KOPT-K1 (cell line): ENCODE results near the gene COMT.

Experiments used
- H3K27ac ChIP-seq: fragments of 200-600 bp; sonication (generic); 2 replicates; pipeline ENCODE4 v1.5.1; 2016; ENCODE audit warnings: antibody characterized with exemption, mild to moderate bottlenecking, low read depth, low read length; ENCODE audit not compliant: poor library complexity, severe bottlenecking
- H3K36me3 ChIP-seq: fragments of 200-600 bp; sonication (generic); 2 replicates; pipeline ENCODE4 v1.5.1; 2017; ENCODE audit warnings: antibody characterized with exemption, mild to moderate bottlenecking, low read length, moderate library complexity; ENCODE audit not compliant: insufficient read depth
- H3K9me3 ChIP-seq: fragments of 200-600 bp; sonication (generic); 2 replicates; pipeline ENCODE4 v1.5.1; 2017; ENCODE audit warnings: antibody characterized with exemption, low read length, mild to moderate bottlenecking; ENCODE audit not compliant: insufficient read depth, poor library complexity, severe bottlenecking

The COMT gene

DNA sequence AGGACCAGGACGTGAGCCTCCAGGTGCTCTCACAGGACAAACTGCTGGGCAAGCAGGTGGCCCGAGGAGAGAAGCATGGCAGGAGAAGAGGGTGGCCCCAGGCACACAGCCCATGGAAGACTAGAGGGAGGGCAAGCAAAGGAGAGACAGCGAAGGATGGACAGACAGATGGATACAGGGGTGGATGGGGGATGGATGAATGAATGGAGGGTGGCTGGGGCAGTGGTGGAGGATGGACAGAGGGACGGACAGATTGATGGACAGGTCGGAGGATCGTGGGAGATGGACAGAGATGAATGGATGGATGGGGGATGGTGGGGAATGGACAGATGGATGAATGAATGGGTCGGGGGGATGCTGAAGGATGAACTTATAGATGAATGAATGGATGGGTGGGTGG lies 52.4 kb downstream of the COMT start:
- Histone ChIP-seq H3K27ac (no peak overlapping the region), H3K9me3 (no peaks in the 10 kb centered on the region), H3K36me3 (no peaks in the 10 kb centered on the region)

DNA sequence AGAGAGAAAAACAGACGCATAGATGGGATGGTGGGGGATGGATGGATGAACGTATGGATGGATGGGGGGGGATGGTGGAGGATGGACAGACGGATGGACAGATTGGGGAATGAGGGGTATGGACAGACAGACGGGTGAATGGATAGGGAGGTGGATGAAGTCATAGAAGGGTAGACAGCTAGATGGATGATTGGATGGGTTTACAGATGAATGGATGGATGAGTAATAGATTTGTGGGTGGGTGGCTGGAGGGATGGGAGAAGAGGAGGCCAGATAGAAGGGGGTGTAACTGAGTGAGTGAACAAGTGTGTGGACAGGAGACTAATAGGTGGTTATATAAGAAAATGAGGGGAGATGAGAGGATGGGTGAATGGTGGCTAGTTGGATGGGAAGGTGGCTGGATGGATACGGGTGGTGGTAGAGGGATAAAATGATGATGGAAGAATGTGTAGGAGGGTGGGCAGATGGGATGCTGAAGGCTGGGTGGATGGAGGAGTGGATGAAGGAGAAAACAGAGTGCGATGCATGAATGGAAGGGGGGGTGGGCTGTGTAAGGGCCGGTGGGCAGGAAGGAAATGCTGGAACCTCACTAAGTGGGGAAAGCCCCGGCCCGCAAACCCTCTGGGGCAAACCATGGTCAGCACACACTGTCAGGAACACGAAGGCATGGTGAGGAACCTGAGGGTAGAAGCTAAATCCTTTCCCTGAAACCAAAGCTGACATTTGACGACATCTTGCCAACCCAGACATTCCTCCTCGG lies 53.5 kb downstream of the COMT start:
- no peaks in the 10 kb centered on the region for H3K36me3 ChIP-seq
- no peak overlapping the region for H3K27ac ChIP-seq
- no peaks in the 10 kb centered on the region for H3K9me3 ChIP-seq

DNA sequence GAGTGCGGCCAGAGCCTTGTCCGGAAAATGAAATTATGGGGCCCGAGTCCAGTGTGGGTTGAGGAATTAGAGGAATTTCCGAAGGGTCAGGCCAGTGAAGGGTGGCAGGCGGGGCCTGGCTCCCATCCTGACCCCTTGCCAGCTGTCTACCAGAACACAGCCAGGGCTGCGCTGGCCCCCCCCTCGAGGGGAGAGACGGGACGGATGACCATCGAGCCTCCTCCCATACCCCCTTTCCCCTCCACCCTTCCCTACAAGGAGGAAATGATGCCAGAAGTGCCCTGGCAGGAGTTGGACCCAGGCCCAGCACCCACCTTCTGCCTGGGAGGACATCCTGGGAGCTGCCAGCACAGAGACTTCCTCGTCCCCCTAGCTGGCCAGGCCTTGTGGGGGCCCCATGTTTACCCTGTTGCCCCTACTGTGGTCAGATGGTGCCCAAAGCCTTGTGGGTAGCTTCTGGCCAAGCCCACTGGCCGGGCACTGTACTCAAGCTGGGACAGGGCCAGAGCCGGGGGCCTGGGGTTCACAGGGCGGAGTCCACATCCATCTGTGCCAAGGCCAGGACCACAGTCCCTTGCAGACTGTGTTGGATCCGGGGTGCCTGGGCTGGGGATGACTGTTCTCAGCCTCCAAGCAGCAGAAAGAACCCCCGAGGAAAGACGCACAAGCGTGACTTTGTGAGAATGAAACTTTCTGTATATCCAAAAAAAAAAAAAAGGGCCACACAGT lies 54.2 kb downstream of the COMT start:
- no peak overlapping the region for H3K27ac ChIP-seq
- H3K9me3 ChIP-seq = no peaks in the 10 kb centered on the region
- no peaks in the 10 kb centered on the region for H3K36me3 ChIP-seq

DNA sequence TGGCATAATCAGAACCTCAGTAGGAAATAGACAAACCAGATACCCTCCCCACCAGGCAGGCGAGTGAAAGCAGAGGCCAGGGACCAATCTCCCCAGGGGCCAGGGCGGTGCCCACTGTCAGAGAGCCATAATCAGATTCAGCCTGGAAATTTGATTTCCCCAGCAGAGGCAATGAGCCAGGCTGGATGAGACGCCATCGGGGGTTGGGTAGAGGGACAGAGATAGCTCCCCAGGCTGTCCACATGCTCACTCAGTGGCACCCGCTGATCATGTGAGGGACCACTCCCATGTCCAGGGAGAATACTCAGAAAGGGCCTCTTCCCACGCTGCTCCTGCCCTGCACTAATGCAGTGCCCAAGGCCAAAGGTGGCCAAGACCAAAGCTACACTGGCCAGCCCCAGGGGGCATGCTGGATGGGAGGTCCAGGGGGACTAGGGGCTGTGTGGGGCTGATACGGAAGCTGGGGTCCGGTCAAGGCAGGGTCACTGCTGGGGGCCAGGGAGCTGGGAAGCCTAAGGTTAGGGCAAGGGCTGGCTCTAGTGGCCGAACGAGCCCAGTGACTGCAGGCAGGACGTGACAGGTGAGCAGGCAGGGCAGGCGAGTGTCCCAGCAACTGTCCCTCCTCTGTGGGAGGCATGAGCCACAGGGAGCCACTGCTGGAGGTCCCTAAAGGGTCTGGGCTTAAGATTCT lies 55.3 kb downstream of the COMT start:
- Histone ChIP-seq H3K27ac (no peak overlapping the region), H3K9me3 (no peaks in the 10 kb centered on the region), H3K36me3 (no peaks in the 10 kb centered on the region)

DNA sequence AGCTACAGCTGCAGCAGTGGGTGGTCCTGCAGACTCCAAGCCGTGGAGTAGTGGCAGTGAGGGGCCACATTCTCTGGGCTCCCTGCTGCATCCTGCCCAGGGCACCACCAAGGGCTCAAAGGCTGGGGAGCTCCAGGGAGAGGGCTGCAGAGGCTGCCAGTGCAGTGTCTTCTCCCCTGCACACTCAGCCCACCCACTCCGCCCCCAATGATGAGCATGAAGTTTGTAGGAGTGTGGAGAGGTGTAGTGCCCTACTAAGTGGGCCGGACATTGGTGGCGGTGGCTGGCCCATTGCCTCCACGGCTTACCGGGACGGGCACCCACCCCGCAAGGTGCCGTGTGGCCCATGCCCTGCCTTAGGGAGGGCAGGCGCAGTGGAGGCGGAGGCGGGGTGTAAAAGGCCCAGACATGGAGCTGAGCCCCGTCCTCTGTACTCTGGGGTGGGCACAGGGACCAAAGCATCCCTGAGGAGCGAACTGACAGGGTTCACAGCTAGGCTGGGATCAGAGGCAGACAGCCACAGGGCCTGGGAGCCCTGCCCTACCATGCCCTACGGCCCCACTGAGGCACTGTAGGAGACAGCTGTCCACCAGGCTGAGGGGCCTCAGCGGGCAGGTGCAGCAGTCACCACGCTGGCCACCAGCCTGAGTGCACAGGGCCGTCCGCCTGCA lies 56.1 kb downstream of the COMT start:
- Histone ChIP-seq H3K9me3 (peaks cover 5% of the 10 kb centered on the region), H3K36me3 (no peaks in the 10 kb centered on the region), H3K27ac (no peak overlapping the region)

DNA sequence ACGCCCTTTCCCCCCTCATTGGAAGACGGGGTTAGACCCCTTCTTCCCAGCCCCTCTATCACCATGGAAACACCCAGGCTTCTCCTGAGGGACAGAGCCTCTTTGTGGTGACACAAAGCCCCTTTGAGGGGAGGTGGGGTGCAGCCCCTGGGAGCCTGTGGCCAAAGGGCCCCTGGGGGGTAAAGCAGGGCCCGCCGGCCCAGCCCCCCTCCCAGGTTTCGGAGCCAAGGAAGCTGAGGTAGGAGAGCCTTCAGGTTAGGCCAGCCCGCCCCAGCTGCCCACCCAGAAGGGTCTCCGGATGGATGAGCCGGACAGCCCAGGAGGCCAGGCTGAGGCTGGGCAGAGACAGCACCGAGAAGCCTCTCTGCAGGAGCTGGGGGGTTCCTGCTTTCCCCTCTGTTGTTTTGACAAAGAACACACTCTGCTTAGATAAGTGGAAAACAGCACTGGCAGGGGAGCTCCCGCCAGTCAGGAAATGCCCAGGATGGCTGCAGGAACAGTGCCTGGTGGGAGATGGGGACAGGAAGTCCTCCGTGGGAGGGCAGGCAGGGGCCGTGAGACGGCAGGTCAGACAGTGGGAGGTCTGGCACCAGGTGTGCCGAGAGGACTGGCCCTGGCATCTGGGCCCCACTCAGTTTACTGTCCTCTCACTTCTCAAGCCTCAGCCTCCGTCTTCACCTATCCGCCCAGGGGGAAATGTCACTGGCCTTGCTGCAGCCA lies 56.8 kb downstream of the COMT start:
- no peak overlapping the region for H3K27ac ChIP-seq
- no peaks in the 10 kb centered on the region for H3K36me3 ChIP-seq
- H3K9me3 ChIP-seq = peaks cover 12% of the 10 kb centered on the region

DNA sequence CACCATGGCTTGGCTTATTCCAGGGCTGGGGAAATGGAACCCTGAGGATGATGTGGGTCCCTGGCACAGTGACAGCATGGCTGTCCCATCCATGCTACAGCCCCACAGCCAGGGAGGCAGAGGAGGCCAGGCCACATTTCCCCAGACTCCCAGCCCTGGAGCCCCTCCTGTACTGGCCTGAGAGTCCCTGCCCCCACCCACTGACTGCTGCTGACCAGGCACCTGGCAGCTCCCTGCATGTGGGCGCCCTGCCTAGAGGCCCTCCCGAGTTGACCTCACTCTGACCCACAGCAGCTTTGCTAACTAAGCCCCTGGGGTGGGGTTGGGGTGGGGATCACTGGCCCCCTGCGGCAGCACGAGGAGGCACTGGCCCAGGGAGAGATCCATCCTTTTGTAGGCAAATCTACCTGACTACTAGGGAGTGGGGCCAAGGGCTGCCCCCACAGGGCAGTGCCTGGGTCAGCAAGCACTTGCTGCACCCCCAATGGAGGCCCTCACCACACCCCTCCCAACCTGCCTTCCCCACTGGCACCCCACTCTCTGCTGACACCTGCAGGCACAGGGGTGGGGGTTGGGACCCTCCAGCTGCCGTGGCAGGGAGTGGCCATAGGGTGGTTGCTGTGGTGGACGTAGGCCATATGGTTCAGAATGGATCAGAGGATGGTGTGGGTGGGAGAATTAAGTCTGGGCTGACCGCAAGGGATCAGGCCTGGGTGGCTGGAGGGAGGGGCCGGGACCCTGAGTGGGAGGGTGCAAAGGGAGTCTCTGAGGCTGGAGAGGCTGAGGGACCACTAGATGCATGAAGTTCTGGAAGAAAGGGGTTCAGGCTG lies 57.6 kb downstream of the COMT start:
- H3K36me3 ChIP-seq = no peaks in the 10 kb centered on the region
- peaks cover 19% of the 10 kb centered on the region for H3K9me3 ChIP-seq
- H3K27ac ChIP-seq = no peak overlapping the region

DNA sequence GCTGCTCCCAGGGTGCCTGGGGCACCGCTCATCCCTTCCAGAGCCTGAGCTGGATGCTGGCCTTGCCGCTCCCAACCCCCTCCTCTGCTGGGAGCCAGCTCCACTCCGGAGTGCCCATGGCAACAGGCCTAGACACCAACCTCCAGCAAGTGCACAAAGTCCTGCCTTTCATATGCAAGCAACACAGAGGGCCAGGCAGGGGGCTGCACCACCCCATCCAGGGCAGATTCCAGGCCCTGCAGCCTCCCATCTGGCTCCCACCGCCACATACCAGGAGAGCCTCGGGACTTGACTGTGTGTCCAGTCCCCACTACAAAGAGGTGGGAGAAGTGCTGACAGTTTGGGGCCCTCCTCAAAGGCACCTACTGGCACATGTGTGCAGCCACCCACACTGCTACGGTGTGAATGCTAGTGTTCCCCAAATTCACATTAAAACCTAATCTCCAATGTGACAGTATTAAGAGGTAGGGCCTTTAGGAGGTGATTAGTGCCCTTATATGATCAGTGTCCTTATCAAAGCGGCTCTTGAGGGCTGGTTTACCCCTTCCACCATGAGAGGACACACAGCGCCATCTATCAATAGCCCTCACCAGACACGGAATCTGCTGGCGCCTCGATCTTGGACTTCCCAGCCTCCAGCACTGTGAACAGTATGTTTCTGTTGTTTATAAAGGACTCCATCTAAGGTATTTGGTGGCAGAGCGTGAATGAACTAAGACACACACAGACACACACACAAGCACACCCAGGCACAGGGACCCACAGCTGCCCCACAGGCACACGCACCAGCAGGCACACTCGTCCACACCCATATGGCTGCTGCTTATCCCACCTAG lies 58.9 kb downstream of the COMT start:
- Histone ChIP-seq H3K9me3 (peaks cover 28% of the 10 kb centered on the region), H3K27ac (no peak overlapping the region), H3K36me3 (no peaks in the 10 kb centered on the region)

DNA sequence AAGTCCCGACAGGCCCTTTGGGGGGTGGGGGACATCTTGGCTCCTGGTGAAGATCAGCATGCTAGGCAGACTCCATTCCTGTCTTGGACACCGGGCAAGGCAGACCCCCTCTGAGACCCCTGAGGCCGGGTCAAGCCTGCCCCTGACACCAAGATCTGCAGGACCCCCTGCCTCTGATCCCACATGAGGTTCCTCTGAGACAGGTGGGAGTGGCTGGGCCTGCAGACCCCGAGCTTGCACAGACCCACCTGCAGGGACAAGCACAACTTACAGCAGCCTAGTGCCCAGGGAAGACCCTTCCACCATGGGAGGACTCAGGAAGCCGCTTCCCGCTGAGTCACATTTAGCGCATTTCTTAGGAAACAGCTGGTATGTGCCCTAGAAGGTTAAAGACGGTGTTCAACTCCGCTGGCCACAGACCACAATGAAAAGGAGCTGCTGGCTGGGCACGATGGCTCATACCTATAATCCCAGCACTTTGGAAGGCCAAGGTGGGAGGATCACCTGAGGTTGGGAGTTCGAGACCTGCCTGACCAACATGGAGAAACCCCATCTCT lies 59.6 kb downstream of the COMT start:
- Histone ChIP-seq H3K9me3 (peaks cover 28% of the 10 kb centered on the region), H3K27ac (no peak overlapping the region)

DNA sequence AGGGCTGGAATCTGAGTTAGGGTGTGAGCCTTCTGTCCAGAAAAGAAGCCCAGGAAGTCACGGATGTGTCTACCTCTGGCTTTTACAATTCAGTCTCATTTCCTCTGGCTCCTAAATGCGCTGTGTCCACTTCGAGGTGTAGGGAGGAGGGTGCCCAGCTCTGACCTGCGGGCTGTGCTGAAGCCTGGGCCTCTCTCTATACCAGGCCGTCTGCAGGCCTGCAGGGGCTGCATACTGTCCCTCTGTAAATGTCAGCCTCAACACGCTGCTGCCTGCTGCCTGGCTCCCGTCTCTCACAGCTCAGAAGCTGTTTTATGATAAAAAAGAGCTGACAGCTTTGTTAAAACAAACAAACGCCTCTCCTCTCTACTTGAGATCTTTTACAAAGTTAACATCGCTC lies 60.6 kb downstream of the COMT start:
- Histone ChIP-seq H3K9me3 (peaks cover 28% of the 10 kb centered on the region), H3K36me3 (no peaks in the 10 kb centered on the region), H3K27ac (no peak overlapping the region)

More for the DNA sequence above, 59.6 kb downstream of the COMT start:
- no peaks in the 10 kb centered on the region for H3K36me3 ChIP-seq

DNA sequence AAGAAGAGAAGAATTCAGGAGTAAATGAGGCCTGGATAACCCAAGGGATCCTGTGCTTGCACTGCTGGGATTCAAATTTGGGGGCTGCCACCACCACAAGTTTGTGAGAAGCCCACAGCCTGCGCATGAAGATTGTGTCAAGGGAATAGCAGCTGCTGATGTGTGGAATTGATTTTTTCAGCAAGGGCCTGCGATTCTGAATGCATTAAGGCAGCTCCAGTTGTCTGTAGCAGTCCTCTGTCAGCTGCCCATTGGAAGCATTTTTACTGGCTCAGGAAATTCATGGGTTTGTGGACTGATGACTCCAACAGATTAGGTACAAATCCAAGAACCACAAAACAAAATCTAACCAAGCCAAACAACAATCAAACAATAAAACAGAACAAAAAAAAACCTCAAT lies 61.1 kb downstream of the COMT start:
- peaks cover 28% of the 10 kb centered on the region for H3K9me3 ChIP-seq
- no peak overlapping the region for H3K27ac ChIP-seq
- H3K36me3 ChIP-seq = no peaks in the 10 kb centered on the region

DNA sequence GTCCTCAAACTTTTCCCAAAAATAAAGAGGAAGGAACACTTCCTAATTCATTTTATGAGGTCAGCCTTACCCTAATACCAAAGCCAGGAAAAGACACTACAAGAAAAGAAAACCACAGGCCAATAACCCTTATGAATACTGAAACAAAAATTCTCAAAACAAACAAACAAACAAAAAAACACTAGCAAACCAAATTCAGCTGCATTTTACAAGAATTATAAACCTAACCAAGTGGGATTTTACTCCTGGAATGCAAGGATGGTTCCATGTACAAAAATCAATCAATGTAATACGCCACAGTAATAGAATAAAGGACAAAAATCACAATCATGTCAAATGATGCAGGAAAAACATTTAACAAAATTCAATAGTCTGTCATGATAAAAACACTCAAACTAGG lies 61.7 kb downstream of the COMT start:
- no peaks in the 10 kb centered on the region for H3K36me3 ChIP-seq
- H3K27ac ChIP-seq = no peak overlapping the region
- H3K9me3 ChIP-seq = peaks cover 28% of the 10 kb centered on the region

DNA sequence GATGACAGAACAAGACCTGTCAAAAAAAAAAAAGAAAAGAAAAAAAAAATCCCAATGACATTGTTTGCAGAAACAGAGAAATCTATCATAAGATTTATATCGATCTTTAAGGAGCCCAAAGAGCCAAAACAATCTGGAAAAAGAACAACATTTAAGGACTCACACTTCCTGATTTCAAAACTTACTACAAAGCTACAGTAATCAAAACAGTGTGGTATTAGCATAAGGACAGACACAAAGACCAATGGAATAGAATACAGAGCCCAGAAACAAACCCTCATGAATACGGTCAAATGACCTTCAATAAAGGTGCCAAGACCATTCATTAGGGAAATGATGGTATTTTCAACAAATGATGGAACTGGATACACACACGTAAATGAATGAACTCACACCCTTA lies 62.9 kb downstream of the COMT start:
- Histone ChIP-seq H3K27ac (no peak overlapping the region), H3K9me3 (peaks cover 28% of the 10 kb centered on the region), H3K36me3 (no peaks in the 10 kb centered on the region)
